GM18907 (cell line): Measurements from ENCODE around the gene TFPI.

Source experiments
- ATAC-seq: cut with Tn5 transposase; IDR thresholded peaks from one replicate; pipeline ENCODE4 v1.9.1; 2021; ENCODE audit warnings: mild to moderate bottlenecking, moderate library complexity; ENCODE audit not compliant: unreplicated experiment

The TFPI gene

GRCh38 chr2:187506416-187506815 lies 47.8 kb downstream of the TFPI start:
- ATAC-seq: no peak

GRCh38 chr2:187505065-187505672 lies 49.1 kb downstream of the TFPI start:
- no peak for ATAC-seq

GRCh38 chr2:187504312-187504921 lies 49.8 kb downstream of the TFPI start:
- ATAC-seq: no peak

GRCh38 chr2:187503700-187504099 lies 50.5 kb downstream of the TFPI start:
- no peak for ATAC-seq

GRCh38 chr2:187502467-187502866 lies 51.8 kb downstream of the TFPI start:
- ATAC-seq: no peak

GRCh38 chr2:187500585-187501359 lies 53.5 kb downstream of the TFPI start:
- no peak for ATAC-seq

GRCh38 chr2:187499941-187500532 lies 54.2 kb downstream of the TFPI start:
- peak; percentile 97 for ATAC-seq

- no peak for ATAC-seq
These were observed 56.3 kb downstream of the TFPI start for GRCh38 chr2:187497858-187498463.

GRCh38 chr2:187497140-187497539 lies 57.1 kb downstream of the TFPI start:
- ATAC-seq: no peak

- ATAC-seq: no peak
These were observed 58.9 kb downstream of the TFPI start for GRCh38 chr2:187495324-187495723.

GRCh38 chr2:187493877-187494568 lies 60.2 kb downstream of the TFPI start:
- peak; percentile 52 for ATAC-seq

- no peak for ATAC-seq
These were observed 61.1 kb downstream of the TFPI start for GRCh38 chr2:187493180-187493579.

- ATAC-seq: no peak
These were observed 68.0 kb downstream of the TFPI start for GRCh38 chr2:187486241-187486640.

GRCh38 chr2:187485523-187485922 lies 68.7 kb downstream of the TFPI start:
- no peak for ATAC-seq

- ATAC-seq: no peak
These were observed 70.7 kb downstream of the TFPI start for GRCh38 chr2:187483537-187483936.

GRCh38 chr2:187482796-187483195 lies 71.4 kb downstream of the TFPI start:
- ATAC-seq: peak; percentile 62

- ATAC-seq: no peak
These were observed 72.7 kb downstream of the TFPI start for GRCh38 chr2:187481543-187481942.

GRCh38 chr2:187478719-187479118 lies 75.5 kb downstream of the TFPI start:
- ATAC-seq: no peak

- ATAC-seq: no peak
These were observed 77.2 kb downstream of the TFPI start for GRCh38 chr2:187477051-187477450.

GRCh38 chr2:187475499-187476248 lies 78.6 kb downstream of the TFPI start:
- ATAC-seq: peak; percentile 93
